Kidney (tissue), 14 donors: ENCODE results near the gene NDUFA11. TPM values are rescaled to one million over a fixed set of nuclear protein-coding genes. Genes with fewer than 3 reads are reported as not detected.
A peak's percentile ranks its signal among the peaks of the same experiment; 100 is the strongest.

ENCODE experiments used
- DNase-seq, 5 donors: peaks; one replicate each; pipeline ENCODE4 v3.0.0-alpha.2; 2013 to 2020
- FAIRE-seq: peaks from 2 replicates; lab custom pipeline; 2012; peaks lifted over from hg19 to GRCh38; lab: Jason Lieb, UNC
- H3K27ac ChIP-seq, 2 donors: one replicate each; pipeline ENCODE4 v1.7.0; 2013; ENCODE audit warnings: low read depth in 2 of 2, low read length in 2 of 2, inconsistent platforms in 1 of 2
- H3K27me3 ChIP-seq: one replicate; pipeline ENCODE4 v1.7.1; 2013; ENCODE audit warnings: low read length, inconsistent platforms; ENCODE audit not compliant: control insufficient read depth, insufficient read depth
- H3K36me3 ChIP-seq, 3 donors: one replicate each; pipeline versions ENCODE4 v1.7.0 to v1.7.1; 2013; ENCODE audit warnings: low read length in 3 of 3, control low read depth in 1 of 3, inconsistent platforms in 1 of 3; ENCODE audit not compliant: insufficient read depth in 3 of 3, control insufficient read depth in 2 of 3
- H3K4me1 ChIP-seq, 3 donors: one replicate each; pipeline versions ENCODE4 v1.7.0 to v1.7.1; 2013; ENCODE audit warnings: low read length in 3 of 3, inconsistent platforms in 1 of 3, low read depth in 1 of 3; ENCODE audit not compliant: control insufficient read depth in 2 of 3, insufficient read depth in 2 of 3
- H3K4me3 ChIP-seq, 3 donors: one replicate each; pipeline versions ENCODE4 v1.7.0 to v1.8.1; 2013; ENCODE audit warnings: low read length in 3 of 3, control low read depth in 1 of 3, inconsistent platforms in 1 of 3
- H3K9ac ChIP-seq, 3 donors: one replicate each; pipeline versions ENCODE4 v1.7.0 to v1.7.1; 2013; ENCODE audit warnings: low read length in 3 of 3, control low read depth in 1 of 3, inconsistent platforms in 1 of 3
- H3K9me3 ChIP-seq, 3 donors: one replicate each; pipeline versions ENCODE4 v1.7.0 to v1.7.1; 2013; ENCODE audit warnings: low read length in 3 of 3, control low read depth in 1 of 3, inconsistent platforms in 1 of 3; ENCODE audit not compliant: control insufficient read depth in 2 of 3, insufficient read depth in 1 of 3
- CTCF ChIP-seq: IDR thresholded peaks from 3 replicates; pipeline ENCODE4 v1.5.1; 2012; ENCODE audit warnings: mild to moderate bottlenecking, moderate library complexity, borderline replicate concordance; ENCODE audit not compliant: insufficient read depth; ENCODE audit errors: extremely low read depth
- intact Hi-C: fragments of 100-400 bp; cut with DNase I; formaldehyde crosslinking; loops from one replicate; pipeline ENCODE4 v1.11.1; 2022
- polyA plus RNA-seq: library from polyadenylated mRNA; stranded (reverse); fragments of 350-450 nt; fragmentation: Illumina TruSeq; extraction: RNeasy Lipid Tissue Mini Kit (QIAGEN cat#74804); gene quantifications from one replicate; pipeline ENCODE4 v1.2.3, GENCODE V29; 2014; ENCODE audit warnings: low read depth, low replicate concordance; ENCODE audit not compliant: insufficient read depth
- total RNA-seq: library from RNA; stranded (reverse); fragmentation: NEBNext Ultra II Directional; extraction: Animal tissue kit (Norgen Biotek cat#: 25700); gene quantifications from one replicate; pipeline ENCODE4 v1.2.1, GENCODE V29; 2021
- donor health status: control.
- donor health status: control.
- donor health status: control.
- donor health status: control.
- donor health status: control.
- donor health status: DM: yes; HTN: yes; CAD: no.
- donor health status: Normal renal cell carcinoma (clear cell type).

NDUFA11 gene
- total and polyA plus RNA-seq, 2 donors from 2014 or later = 200 to 763 TPM

- Histone ChIP-seq H3K9me3 (no peaks in the 10 kb centered on the region), H3K9ac (no peak overlapping the region), H3K27me3 (no peaks in the 10 kb centered on the region), H3K4me1 (peaks cover 0 to 7% (median under 1%) of the 10 kb centered on the region in 3 donors), H3K4me3 (no peak overlapping the region), H3K27ac (no peak overlapping the region), H3K36me3 (peaks cover 0 to 21% (median 11%) of the 10 kb centered on the region in 3 donors)
- no peak for TF ChIP-seq CTCF
- FAIRE-seq (no peak), DNase-seq (peak in 2 of 5 donors; percentile 70 to 74)
- intact Hi-C loops = no loop called here
Observed at GRCh38 chr19:5940260-5941208, 36.9 kb upstream of the NDUFA11 start.

GRCh38 chr19:5937550-5937949, 34.0 kb upstream of the NDUFA11 start:
- no peak for FAIRE-seq

GRCh38 chr19:5936292-5936592, 32.7 kb upstream of the NDUFA11 start:
- intact Hi-C loops = no loop called here
- Histone ChIP-seq H3K27me3 (no peaks in the 10 kb centered on the region), H3K27ac (no peak overlapping the region), H3K4me3 (no peak overlapping the region), H3K9ac (no peak overlapping the region), H3K36me3 (peaks cover 0 to 22% (median 13%) of the 10 kb centered on the region in 3 donors), H3K4me1 (peaks cover 0 to 2% (median 2%) of the 10 kb centered on the region in 3 donors), H3K9me3 (no peaks in the 10 kb centered on the region)
- FAIRE-seq (no peak), DNase-seq (no peak)
- no peak for TF ChIP-seq CTCF

More at GRCh38 chr19:5937550-5937949, 34.0 kb upstream of the NDUFA11 start:
- H3K36me3 ChIP-seq = peaks cover 0 to 21% (median 11%) of the 10 kb centered on the region in 3 donors
- DNase-seq = no peak
- H3K27ac ChIP-seq = no peak overlapping the region
- H3K9ac ChIP-seq = no peak overlapping the region
- H3K27me3 ChIP-seq = no peaks in the 10 kb centered on the region
- no peak for TF ChIP-seq CTCF
- no peaks in the 10 kb centered on the region for H3K9me3 ChIP-seq
- peaks cover 0 to 7% (median 2%) of the 10 kb centered on the region in 3 donors for H3K4me1 ChIP-seq
- intact Hi-C loops = no loop called here
- H3K4me3 ChIP-seq = no peak overlapping the region
